ENCODE measurements around the gene B4GALNT4. TPM values are rescaled to one million over a fixed set of nuclear protein-coding genes. Genes with fewer than 3 reads are reported as not detected.

B4GALNT4 gene
- total and polyA plus RNA-seq, 2 of the 13 experiments (the other 11 are each of a cell fraction or from before 2014, with no cell fraction given), result 30.5 to 50.1 TPM

DNA sequence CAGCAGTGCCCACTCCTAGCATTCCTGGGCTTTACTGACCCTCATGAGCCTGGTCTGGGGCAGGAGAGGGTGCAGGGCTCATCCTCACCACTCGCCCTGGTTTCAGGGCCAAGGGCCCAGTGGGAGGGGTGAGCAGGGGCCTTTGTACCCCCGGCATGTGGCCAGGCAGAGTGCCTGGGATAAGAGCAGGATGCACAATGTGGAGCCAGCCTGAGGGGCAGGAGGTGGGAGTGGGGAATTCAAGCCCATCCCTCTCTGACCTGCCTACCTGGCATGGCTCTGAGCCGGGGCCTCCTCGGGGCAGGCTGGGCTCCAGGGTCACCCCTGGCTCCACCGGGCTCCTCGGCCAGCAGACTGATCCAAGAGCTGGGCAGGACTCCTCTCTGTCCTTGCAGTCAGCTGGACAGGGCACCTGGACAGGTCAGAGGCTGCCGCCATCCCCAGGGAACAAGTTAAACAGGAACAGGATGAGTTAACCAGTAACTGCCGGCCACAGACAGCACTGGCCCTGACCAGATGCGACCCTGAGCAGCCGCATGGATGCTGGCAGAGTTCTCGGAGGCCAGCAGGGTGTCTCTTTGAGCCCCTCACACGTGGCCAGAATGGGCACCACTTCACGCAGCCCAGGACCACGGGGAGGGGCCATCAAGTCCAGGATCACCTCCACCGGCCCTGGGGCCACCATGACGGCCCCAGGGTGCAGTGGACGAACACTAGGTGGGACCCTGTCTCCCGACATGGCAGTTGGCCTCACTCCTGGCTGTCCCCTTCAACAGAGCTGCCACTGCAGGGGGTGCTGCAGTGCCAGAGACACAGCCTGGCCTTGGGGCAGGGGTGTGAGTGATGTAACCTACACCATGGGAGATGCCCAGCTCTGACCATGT lies 40.5 kb downstream of the B4GALNT4 start (continued):
- TF ChIP-seq GMEB2 (CRISPR knock-in tag; IDR thresholded peaks at IDR 0.05; ENCODE audit: low read depth), result no peak
- no peak for TF ChIP-seq PHF20 (CRISPR knock-in tag; IDR thresholded peaks at IDR 0.05)
- no peak; the same call in 1 of the 2 replicates for TF ChIP-seq HES4 (CRISPR knock-in tag; IDR thresholded peaks at IDR 0.05; ENCODE audit: borderline replicate concordance)
- TF ChIP-seq ZNF768 (CRISPR knock-in tag; IDR thresholded peaks at IDR 0.05), result peak; percentile 52; the same call in 1 of the 2 replicates
- TF ChIP-seq ZNF563 (CRISPR knock-in tag; IDR thresholded peaks at IDR 0.05), result 0 out of 2 replicates have a peak, but pooled peaks have one; percentile 41
- peak; percentile 97 for TF ChIP-seq AKAP8 (CRISPR knock-in tag; IDR thresholded peaks at IDR 0.05)
- TF ChIP-seq ZNF280B (CRISPR knock-in tag; IDR thresholded peaks at IDR 0.05; ENCODE audit: borderline replicate concordance), result no peak; the same call in 1 of the 2 replicates
- TF ChIP-seq ZNF510 (CRISPR knock-in tag; IDR thresholded peaks at IDR 0.05; ENCODE audit: low read depth), result no peak
- no peak for TF ChIP-seq HMGXB3 (CRISPR knock-in tag; IDR thresholded peaks at IDR 0.05; ENCODE audit: borderline replicate concordance)
- TF ChIP-seq ZNF20 (CRISPR knock-in tag; IDR thresholded peaks at IDR 0.05), result no peak
